Lower leg skin (tissue), 4 donors: ENCODE data around the gene BBLN. TPM values are rescaled to one million over a fixed set of nuclear protein-coding genes. Genes with fewer than 3 reads are reported as not detected.

Experiments used
- DNase-seq, 2 donors: peaks; one replicate each; pipeline ENCODE4 v3.0.0-alpha.2; 2019; ENCODE audit warnings: low spot score in 2 of 2
- H3K4me3 ChIP-seq: fragments of 200-600 bp; sonication (generic); 2 replicates; pipeline ENCODE4 v1.5.1; 2017; ENCODE audit warnings: mild to moderate bottlenecking, low read depth; ENCODE audit not compliant: poor library complexity, severe bottlenecking
- POLR2A ChIP-seq, 2 donors: fragments of 450-650 bp; IDR thresholded peaks; one replicate each; pipeline ENCODE4 v1.6.1; 2016 to 2017; ENCODE audit warnings: antibody characterized with exemption in 2 of 2, mild to moderate bottlenecking in 1 of 2, moderate library complexity in 1 of 2
- WGBS, 2 donors: methylation state at CpG; one replicate each; pipeline ENCODE4 v1.1.5; 2018; 5-methylcytosine and 5-hydroxymethylcytosine counted together
- intact Hi-C: fragments of 100-400 bp; cut with DNase I; formaldehyde crosslinking; loops from one replicate; pipeline ENCODE4 v1.15.0; 2023; ENCODE audit warnings: low total_unique reads
- total RNA-seq, 4 donors: library from RNA; depleted of rRNA; stranded (reverse); fragments of >200 nt; gene quantifications; one replicate each; pipeline ENCODE4 v1.1.0, GENCODE V29; 2016
- TF ChIP-seq, protein P1 (sequence below), 3 donors: fragments of 450-650 bp; IDR thresholded peaks; one replicate each; pipeline ENCODE4 v1.5.1; 2016; ENCODE audit warnings: antibody characterized with exemption in 3 of 3, mild to moderate bottlenecking in 3 of 3, moderate library complexity in 2 of 3

The BBLN gene
- total RNA-seq, 4 donors from 2014 or later, result 288 to 606 (median 392) TPM

DNA sequence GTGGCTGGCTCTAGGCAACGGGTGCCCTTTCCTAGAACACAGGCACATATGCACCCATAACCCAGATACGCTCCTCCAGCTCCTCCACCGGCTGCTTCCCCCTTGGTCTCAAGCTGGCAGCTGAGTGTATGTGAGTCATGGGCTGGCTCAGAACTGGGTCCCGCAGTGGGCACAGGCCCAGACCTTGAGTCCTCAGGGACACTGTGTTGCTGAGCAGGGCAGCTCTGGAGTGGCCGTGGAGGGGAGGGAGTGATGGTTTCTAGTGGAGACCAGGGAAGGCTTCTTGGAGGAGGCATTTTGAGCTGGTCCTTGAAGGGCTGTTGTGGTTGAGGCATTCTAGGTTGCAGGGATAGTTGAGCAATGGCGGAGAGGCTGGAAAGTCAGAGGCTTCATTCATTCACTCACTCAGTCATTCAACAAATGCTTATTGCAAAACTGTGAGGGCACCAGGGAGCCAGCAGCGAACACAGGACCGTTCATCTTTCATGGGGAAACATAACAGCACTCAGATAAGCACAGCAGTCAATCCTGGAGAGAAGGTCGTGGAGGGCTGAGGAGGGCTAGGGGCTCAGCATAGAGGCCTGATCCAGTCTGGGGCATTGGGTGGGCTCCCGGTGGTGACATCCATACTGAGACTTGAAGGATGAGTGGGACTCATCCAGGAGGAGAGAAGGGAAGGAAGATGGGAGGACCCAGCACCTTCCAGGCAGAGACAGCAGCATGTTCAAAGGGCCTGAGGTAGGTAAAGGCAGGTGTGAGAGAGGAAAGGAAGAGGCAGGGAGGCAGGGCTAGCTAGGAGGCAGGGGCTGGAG is 2.4 kb downstream of the BBLN start:
- intact Hi-C loops, result no loop called here
- DNase-seq, result no peak
- no peak for TF ChIP-seq POLR2A (IDR thresholded peaks at IDR 0.05)
- TF ChIP-seq, protein P1, sequence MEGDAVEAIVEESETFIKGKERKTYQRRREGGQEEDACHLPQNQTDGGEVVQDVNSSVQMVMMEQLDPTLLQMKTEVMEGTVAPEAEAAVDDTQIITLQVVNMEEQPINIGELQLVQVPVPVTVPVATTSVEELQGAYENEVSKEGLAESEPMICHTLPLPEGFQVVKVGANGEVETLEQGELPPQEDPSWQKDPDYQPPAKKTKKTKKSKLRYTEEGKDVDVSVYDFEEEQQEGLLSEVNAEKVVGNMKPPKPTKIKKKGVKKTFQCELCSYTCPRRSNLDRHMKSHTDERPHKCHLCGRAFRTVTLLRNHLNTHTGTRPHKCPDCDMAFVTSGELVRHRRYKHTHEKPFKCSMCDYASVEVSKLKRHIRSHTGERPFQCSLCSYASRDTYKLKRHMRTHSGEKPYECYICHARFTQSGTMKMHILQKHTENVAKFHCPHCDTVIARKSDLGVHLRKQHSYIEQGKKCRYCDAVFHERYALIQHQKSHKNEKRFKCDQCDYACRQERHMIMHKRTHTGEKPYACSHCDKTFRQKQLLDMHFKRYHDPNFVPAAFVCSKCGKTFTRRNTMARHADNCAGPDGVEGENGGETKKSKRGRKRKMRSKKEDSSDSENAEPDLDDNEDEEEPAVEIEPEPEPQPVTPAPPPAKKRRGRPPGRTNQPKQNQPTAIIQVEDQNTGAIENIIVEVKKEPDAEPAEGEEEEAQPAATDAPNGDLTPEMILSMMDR (IDR thresholded peaks at IDR 0.05), result no peak
- no peak overlapping the region for H3K4me3 ChIP-seq
- WGBS, 2 donors, result 69 to 81% methylated on average over 9 to 10 of the region's 10 CpGs

DNA sequence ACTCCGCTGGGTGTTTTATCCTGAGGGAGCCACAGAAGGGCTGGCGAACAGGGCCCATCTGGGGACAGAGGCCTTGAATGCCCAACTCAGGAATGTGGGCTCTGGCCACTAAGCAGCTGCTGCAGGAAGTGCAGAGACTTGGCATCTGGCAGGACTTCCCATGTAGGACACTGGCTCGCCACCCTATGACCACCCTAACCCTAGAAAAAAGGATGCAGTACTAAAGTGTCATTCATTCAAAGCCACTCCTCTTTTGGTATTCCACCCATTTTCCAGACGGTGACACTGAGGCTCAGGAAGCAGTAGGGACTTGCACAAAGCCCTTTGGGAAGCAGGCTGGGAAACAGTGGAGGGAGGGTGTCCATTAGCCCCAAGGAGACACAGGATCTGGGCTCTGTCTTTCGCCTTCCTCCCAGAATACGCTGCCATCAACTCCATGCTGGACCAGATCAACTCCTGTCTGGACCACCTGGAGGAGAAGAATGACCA is 3.0 kb downstream of the BBLN start:
- intact Hi-C loops, result no loop called here
- 93 to 96% methylated on average over 6 of the region's 6 CpGs for WGBS, 2 donors
- H3K4me3 ChIP-seq, result no peak overlapping the region
- no peak for DNase-seq
- TF ChIP-seq, protein P1 (IDR thresholded peaks at IDR 0.05), result no peak
- no peak for TF ChIP-seq POLR2A (IDR thresholded peaks at IDR 0.05)

DNA sequence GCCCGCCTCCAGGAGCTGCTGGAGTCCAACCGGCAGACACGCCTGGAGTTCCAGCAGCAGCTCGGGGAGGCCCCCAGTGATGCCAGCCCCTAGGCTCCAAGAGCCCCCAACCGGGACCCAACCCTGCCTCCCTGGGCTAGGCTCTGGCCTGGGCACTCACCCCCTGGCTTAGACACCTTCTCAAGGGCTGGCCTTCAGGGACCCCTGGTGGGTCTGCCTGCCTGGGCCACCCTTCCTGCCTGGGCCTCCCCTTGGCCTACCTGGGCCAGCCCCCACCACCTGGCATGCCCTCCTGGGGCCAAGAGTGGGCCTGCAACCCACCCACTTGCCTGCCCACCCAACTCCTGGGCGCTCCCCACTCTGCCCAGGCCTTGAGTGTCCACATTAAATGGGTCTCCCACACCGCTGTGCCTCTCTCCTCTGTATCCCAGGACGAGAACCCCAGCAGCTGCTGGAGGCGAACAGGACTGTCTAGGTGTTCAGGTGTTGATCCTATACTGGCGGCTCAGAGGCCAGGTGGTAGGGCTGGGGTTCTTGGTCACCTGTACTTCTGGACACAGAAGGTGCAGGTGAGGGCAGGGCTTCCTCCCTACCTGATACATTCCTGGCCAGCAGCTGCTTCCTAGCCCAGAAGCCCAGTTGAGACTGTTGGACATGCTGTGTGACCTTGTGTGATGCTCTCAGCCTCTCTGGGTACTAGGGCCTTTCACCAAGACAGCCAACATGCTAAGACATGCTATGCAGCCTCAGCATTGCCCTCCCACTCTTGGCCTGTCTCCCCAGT is 3.6 kb downstream of the BBLN start:
- WGBS, 2 donors, result 92 to 94% methylated on average over 10 of the region's 10 CpGs
- intact Hi-C loops, result no loop called here
- DNase-seq, result no peak

DNA sequence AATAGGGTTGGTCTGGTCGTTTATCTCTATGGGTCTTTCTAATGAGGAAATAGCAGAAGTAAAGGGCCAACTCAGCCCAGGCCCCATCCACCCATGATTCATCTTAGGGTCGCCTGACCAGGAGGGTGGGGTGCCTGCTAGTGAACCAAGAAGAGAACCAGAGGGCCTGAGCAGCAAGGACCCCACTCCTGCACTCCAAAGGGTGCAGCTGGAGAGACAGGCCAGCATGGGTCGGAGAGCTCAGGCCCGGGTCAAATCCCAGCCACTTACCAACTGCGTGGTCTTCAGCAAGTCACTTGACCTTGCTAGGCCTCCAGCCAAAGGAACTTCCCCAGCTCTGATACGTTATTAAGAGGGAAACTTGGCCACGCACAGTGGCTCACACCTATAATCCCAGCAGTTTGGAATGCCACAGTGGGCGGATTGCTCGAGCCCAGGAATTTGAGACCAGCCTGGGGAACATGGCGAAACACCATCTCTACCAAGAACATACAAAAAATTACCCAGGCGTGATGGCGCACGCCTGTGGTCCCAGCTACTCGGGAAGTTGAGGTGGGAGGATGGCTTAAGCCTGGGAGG is 4.3 kb downstream of the BBLN start:
- intact Hi-C loops, result no loop called here
- no peak overlapping the region for H3K4me3 ChIP-seq
- TF ChIP-seq, protein P1 (IDR thresholded peaks at IDR 0.05), result no peak
- no peak for TF ChIP-seq POLR2A (IDR thresholded peaks at IDR 0.05)
- WGBS, 2 donors, result 55 to 65% methylated on average over 14 of the region's 14 CpGs
- DNase-seq, result no peak

More for the DNA sequence above, 3.6 kb downstream of the BBLN start:
- no peak overlapping the region for H3K4me3 ChIP-seq
- no peak for TF ChIP-seq POLR2A (IDR thresholded peaks at IDR 0.05)
- TF ChIP-seq, protein P1 (IDR thresholded peaks at IDR 0.05), result no peak

DNA sequence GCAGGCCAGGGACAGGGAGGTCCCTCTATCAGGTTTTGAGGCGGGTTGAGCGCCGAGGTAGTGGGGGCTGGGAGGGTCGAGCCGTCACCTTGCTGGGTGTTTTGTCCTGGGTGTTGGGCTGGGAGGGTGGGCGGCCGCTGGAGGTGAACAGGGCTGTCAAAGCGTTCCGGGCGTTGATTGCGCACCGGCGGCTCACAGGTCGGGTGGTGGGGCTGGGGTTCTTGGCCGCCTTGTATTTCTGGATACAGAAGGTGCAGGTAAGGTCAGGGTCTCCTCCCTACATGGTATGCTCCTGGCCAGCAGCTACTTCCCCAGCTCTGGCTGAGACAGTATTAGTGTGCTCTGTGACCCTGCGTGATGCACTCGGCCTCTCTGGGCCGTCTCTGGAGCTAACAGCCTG is 6.1 kb downstream of the BBLN start:
- WGBS, 2 donors, result 95 to 97% methylated on average over 18 of the region's 18 CpGs
- intact Hi-C loops, result no loop called here
- no peak for DNase-seq
- TF ChIP-seq POLR2A (IDR thresholded peaks at IDR 0.05), result no peak
- TF ChIP-seq, protein P1 (IDR thresholded peaks at IDR 0.05), result no peak
- H3K4me3 ChIP-seq, result no peak overlapping the region
